GM21723 (cell line): Measurements from ENCODE around the gene ZEB2.

Experiments used
- ATAC-seq: cut with Tn5 transposase; IDR thresholded peaks from one replicate; pipeline ENCODE4 v1.9.1; 2021; ENCODE audit warnings: mild to moderate bottlenecking, moderate library complexity; ENCODE audit not compliant: unreplicated experiment

ZEB2 gene

GRCh38 chr2:144453486-144454158, 66.3 kb downstream of the ZEB2 start:
- ATAC-seq, result no peak

- ATAC-seq, result no peak
These were observed 67.0 kb downstream of the ZEB2 start for GRCh38 chr2:144452989-144453336.

GRCh38 chr2:144452169-144452988, 67.5 kb downstream of the ZEB2 start:
- no peak for ATAC-seq

DNA sequence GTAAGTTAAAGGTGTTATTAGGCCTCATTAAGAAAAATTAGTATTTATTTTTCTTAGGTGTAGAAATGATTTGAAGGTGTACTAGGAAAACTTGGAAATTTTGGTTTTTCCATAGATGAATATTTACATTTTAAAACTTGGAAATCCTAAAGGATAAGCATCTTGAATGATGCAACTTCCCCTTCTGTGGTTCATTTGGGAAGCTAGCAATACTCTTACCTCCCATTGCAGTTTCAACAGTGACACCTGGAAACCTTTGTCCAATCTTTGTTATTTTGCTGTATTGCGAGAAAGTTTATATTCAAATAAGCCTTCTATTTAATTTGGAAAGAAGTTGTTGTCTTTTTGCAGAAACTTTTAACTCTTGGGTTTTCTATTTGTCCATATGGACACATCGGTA, 68.5 kb downstream of the ZEB2 start:
- ATAC-seq, result no peak

DNA sequence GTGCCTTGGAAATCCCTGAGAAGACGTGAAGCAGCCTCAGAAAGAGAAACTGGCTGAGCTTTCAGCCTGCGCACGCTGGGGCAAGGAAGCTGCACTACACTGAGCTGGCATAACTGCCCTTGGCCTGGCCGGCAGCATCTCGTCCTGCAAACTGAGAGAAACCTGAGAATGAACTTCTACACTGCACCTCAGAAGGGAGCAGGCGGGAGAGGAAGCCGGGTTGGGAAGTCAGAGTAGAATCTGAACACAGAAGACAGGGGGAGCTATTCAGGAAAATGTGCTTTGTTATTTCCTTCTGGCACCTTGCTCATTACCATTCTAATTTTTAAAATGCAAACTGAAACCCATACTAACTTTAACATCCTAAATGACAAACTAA, 70.9 kb downstream of the ZEB2 start:
- no peak for ATAC-seq

DNA sequence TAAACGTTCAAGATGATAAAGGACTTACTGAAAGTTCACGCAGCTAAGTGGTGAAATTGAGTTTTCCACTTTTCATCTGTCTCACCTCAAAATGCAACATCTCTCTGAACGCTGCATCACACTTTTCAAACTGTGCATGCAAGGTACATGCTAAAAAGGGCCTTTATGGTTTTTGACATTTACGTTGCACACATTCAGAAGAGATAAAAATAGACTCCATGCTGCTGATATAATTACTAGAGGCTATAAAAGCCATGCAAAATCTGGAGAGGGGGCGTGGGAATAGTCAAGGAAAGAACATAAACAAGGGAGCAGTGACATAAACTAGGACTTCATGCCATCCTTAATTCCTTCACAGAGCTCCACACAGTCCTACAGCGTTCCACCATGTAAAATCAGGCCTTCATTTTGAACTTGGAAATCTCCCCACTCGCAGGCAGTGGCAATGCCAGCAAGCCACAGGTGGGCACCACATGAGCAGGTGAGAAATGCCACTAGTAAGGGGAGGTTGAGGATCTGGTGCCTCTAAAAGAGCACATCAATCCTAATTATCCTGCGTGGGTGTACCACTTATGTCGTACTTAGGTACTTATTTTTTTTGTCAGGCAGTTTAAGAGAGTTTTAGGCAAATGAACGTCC, 71.4 kb downstream of the ZEB2 start:
- ATAC-seq, result no peak

DNA sequence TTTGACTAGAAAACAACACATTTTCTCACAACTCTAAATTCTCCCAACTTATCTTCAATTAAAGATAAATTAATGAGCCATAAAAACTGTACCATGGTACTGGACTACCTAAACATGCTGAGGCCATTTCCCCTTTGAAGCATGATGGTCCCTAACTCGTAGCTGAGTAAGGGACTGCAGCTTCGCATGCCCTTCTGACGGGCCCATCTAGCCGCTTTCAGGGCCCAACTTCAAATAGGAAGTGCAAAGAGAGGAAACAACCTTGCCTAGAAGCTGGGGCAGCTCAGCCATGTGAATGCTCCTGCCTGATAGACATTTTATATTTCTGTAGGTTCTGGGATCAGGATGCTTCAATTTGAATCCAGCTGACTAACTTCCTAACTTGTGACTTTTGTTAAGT, 72.4 kb downstream of the ZEB2 start:
- no peak for ATAC-seq

- no peak for ATAC-seq
These were observed 73.8 kb downstream of the ZEB2 start for GRCh38 chr2:144446136-144446535.

DNA sequence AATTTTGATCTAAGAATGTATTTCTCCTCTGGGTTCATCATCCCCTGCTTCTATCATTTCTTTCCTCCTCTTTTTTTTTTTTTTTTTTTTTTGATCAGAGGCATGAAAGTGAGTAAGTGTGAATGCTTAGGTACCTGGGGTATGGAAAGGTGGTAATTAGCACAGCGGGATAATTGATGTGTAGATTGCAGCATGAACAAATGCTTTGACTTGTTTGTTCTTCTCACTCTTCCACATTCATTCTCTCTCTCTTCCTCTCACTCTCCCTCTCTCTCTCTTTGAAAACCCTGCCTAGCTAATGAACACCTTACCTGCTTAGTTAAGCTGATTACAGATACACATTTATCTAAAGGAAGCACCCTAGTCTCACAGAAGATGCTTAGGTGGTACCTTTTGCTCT, 74.7 kb downstream of the ZEB2 start:
- no peak for ATAC-seq

DNA sequence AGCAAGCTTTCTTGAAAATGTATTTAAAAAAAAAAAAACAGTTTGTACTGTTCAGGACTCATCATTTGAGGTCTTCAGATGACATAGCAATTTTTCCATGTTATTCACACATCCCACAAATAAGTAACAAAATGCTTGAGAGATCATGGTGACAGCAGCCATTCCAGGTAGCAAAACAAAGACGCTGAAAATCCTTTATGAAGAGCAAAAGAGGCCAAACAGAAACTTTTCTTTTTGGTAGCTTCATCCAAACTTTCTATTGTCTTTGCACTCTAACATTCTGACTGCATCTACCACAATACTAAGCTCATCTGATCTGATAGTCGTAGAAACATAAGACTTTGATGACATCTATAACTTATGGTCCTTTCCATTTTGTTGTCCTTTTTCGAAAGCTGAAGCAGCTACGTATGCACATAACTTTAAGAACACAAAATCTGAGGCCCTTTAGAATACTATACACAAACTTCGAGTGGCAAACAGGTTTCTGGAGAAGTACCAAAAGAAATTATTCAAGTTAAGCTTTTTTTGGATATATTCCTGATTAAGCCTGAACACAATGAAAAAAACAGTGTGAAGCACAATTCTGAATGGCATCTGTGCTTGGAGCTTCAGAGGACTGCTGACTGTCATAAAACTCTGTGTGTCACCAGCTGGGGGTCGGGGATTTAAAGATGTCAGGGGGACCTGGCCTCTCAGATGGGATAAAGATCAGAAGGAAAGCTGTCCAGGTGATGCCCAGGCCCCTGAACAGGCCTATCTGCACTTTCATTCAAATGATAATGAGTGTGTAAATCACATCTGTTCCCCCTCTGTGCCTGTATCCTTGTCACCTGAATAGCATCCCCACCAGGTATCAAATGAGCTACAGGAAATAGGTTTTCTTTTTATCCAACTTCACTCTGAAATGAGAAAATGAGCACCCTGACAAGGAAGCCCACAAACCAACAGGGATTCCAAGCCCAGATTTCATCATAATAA, 75.8 kb downstream of the ZEB2 start:
- no peak for ATAC-seq

- ATAC-seq, result no peak
These were observed 78.2 kb downstream of the ZEB2 start for GRCh38 chr2:144441711-144442141.

- ATAC-seq, result no peak
These were observed 79.9 kb downstream of the ZEB2 start for GRCh38 chr2:144439993-144440392.

GRCh38 chr2:144438801-144439631, 80.9 kb downstream of the ZEB2 start:
- ATAC-seq, result no peak

GRCh38 chr2:144437636-144438035, 82.3 kb downstream of the ZEB2 start:
- no peak for ATAC-seq

DNA sequence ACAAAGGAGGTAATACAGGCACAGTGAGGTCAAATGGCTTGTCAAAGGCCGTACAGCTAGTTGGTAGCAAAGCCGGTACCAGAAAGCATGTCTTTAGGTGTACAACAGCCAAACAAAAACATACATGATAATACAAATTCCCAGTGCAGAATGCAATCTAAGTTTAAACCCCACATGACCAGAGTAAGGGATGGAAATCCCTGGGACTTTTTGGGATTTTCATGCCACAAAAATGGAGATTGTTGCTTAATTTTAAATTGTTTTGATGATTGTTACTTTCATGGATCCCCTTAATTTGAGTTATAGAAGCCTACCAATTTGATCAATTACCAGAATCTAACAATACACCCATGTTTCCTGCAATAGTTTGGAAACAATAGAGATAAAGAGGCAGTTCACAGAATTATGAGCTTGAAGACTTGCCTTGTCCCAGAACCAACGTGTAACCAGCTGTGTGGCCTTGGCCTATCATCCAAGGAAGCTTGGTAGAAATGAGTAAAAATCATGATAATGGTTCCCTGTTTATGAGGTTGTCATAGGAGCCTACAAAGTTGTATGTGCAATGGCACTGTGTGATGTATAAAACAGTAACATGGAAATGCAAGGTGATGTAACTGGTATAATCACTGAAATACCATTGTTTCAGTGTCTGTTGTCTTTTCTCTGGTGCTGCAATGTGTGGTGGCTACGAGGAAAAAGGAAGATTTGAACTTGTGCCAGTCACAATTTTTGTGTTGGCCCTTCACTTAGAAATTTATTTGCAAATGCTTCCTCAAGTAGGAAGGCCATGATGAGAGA, 85.3 kb downstream of the ZEB2 start:
- ATAC-seq, result no peak

DNA sequence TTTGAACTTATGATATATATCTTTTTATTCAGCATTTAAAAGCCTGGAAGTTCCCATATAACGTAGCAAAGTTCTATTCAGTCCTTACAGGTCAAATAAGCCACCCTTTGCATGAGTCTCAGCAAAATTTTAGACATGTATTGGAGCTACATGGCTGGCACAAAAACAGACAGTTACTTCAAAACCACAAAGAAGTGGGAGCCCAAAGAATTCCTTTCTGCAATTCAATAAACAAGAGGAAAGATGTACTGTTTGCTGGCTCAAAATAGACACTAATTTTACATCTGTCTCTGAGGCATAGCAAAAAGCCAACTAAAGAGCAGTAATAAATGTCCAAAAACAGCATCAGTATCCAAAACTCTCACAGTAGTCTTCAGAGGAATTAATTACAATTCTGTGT, 87.0 kb downstream of the ZEB2 start:
- no peak for ATAC-seq

- no peak for ATAC-seq
These were observed 87.9 kb downstream of the ZEB2 start for GRCh38 chr2:144431998-144432397.

DNA sequence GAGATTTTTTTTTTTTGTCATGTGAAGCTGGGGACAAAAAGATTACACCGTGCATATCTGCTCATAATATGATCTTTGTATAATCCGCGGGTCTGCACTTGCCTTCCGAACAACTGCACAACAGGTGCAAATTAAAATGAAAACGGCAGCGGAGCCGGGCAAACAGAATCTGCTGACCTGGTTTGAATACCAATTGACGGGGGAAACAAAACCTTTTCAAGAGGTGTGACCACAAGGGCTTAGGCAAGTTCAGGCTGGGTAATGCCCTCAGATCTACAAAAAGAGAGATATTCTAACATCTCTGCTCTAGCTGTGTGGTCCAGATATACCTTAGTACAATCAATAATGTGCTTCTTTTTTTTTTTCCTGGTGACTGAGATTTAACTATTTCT, 88.5 kb downstream of the ZEB2 start:
- no peak for ATAC-seq

- peak; percentile 97 for ATAC-seq
These were observed 89.1 kb downstream of the ZEB2 start for GRCh38 chr2:144430722-144431391.
